Rectal smooth muscle tissue (tissue), 1 donor: ENCODE data around the gene KCNJ6.

Source experiments
- H3K27ac ChIP-seq: one replicate; pipeline ENCODE4 v1.7.0; 2013; ENCODE audit warnings: low read depth, low read length, inconsistent platforms
- H3K27me3 ChIP-seq: one replicate; pipeline ENCODE4 v1.7.0; 2013; ENCODE audit warnings: low read length; ENCODE audit not compliant: control insufficient read depth, insufficient read depth
- H3K36me3 ChIP-seq: one replicate; pipeline ENCODE4 v1.7.0; 2013; ENCODE audit warnings: low read length; ENCODE audit not compliant: control insufficient read depth, insufficient read depth
- H3K4me1 ChIP-seq: one replicate; pipeline ENCODE4 v1.7.0; 2013; ENCODE audit warnings: low read length; ENCODE audit not compliant: control insufficient read depth, insufficient read depth
- H3K4me3 ChIP-seq: one replicate; pipeline ENCODE4 v1.7.0; 2013; ENCODE audit warnings: low read length
- H3K9ac ChIP-seq: one replicate; pipeline ENCODE4 v1.7.0; 2013; ENCODE audit warnings: low read length

The KCNJ6 gene

GRCh38 chr21:37565530-37566223 lies 350.6 kb downstream of the KCNJ6 start:
- no peaks in the 10 kb centered on the region for H3K27me3 ChIP-seq
- H3K4me3 ChIP-seq = no peak overlapping the region
- peaks cover 8% of the 10 kb centered on the region for H3K4me1 ChIP-seq
- H3K27ac ChIP-seq = no peak overlapping the region
- H3K36me3 ChIP-seq = no peaks in the 10 kb centered on the region
- no peak overlapping the region for H3K9ac ChIP-seq

GRCh38 chr21:37564924-37565529 lies 351.2 kb downstream of the KCNJ6 start:
- Histone ChIP-seq H3K36me3 (no peaks in the 10 kb centered on the region), H3K27me3 (no peaks in the 10 kb centered on the region), H3K4me1 (peaks cover 8% of the 10 kb centered on the region), H3K9ac (no peak overlapping the region), H3K4me3 (peak overlapping the region; percentile 91), H3K27ac (peak overlapping the region; percentile 77)

GRCh38 chr21:37564341-37564923 lies 351.8 kb downstream of the KCNJ6 start:
- Histone ChIP-seq H3K9ac (no peak overlapping the region), H3K4me1 (peaks cover 8% of the 10 kb centered on the region), H3K4me3 (peak overlapping the region; percentile 91), H3K36me3 (no peaks in the 10 kb centered on the region), H3K27ac (peak overlapping the region; percentile 77), H3K27me3 (no peaks in the 10 kb centered on the region)

GRCh38 chr21:37563641-37564340 lies 352.5 kb downstream of the KCNJ6 start:
- Histone ChIP-seq H3K27me3 (no peaks in the 10 kb centered on the region), H3K36me3 (no peaks in the 10 kb centered on the region), H3K27ac (peak overlapping the region; percentile 77), H3K4me1 (peaks cover 8% of the 10 kb centered on the region), H3K9ac (peak overlapping the region; percentile 4), H3K4me3 (peak overlapping the region; percentile 91)

GRCh38 chr21:37562920-37563640 lies 353.2 kb downstream of the KCNJ6 start:
- Histone ChIP-seq H3K4me3 (peak overlapping the region; percentile 91), H3K9ac (peak overlapping the region; percentile 4), H3K27me3 (no peaks in the 10 kb centered on the region), H3K27ac (peak overlapping the region; percentile 77), H3K36me3 (no peaks in the 10 kb centered on the region), H3K4me1 (peaks cover 8% of the 10 kb centered on the region)

GRCh38 chr21:37561941-37562919 lies 354.0 kb downstream of the KCNJ6 start:
- Histone ChIP-seq H3K9ac (no peak overlapping the region), H3K4me1 (peaks cover 8% of the 10 kb centered on the region), H3K27ac (no peak overlapping the region), H3K36me3 (no peaks in the 10 kb centered on the region), H3K27me3 (no peaks in the 10 kb centered on the region), H3K4me3 (no peak overlapping the region)

GRCh38 chr21:37561506-37561905 lies 354.8 kb downstream of the KCNJ6 start:
- no peaks in the 10 kb centered on the region for H3K36me3 ChIP-seq
- no peak overlapping the region for H3K27ac ChIP-seq
- H3K4me3 ChIP-seq = no peak overlapping the region
- peaks cover 8% of the 10 kb centered on the region for H3K4me1 ChIP-seq
- H3K27me3 ChIP-seq = no peaks in the 10 kb centered on the region
- no peak overlapping the region for H3K9ac ChIP-seq

GRCh38 chr21:37560385-37560784 lies 355.9 kb downstream of the KCNJ6 start:
- Histone ChIP-seq H3K4me3 (no peak overlapping the region), H3K4me1 (peaks cover 8% of the 10 kb centered on the region), H3K27ac (no peak overlapping the region), H3K27me3 (no peaks in the 10 kb centered on the region), H3K9ac (no peak overlapping the region), H3K36me3 (no peaks in the 10 kb centered on the region)

GRCh38 chr21:37558676-37559211 lies 357.5 kb downstream of the KCNJ6 start:
- H3K4me3 ChIP-seq = no peak overlapping the region
- no peak overlapping the region for H3K9ac ChIP-seq
- no peak overlapping the region for H3K27ac ChIP-seq
- no peaks in the 10 kb centered on the region for H3K36me3 ChIP-seq
- H3K4me1 ChIP-seq = no peaks in the 10 kb centered on the region
- no peaks in the 10 kb centered on the region for H3K27me3 ChIP-seq
